ENCODE measurements around the gene SRGAP1.
"Not testable (repeated sequence)": the region's sequence is repeated elsewhere in the genome, so short reads cannot be mapped to it uniquely, and the experiment has no call there.

The SRGAP1 gene

DNA sequence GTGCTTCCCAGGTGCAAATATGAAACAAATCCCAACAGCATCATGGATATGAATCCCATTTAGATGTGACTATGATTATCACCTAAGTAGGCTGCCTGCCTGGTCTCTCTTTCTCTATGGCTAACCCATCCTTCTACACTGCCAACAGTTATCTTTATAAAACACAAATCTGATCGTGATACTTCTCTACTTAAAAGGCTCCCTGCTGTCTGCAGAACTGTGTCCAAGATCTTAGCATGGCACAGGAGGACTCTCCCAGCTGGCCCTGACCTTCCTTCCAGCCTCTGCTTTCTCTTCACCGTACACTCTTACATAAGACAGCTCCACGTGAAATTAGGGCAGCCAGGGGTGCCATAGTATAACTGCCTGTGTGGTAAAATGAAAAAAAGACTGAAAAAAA lies 3.5 kb upstream of the SRGAP1 start:
- no peak for DNase-seq

GRCh38 chr12:63841571-63841970 lies 2.9 kb upstream of the SRGAP1 start:
- DNase-seq, result no peak

DNA sequence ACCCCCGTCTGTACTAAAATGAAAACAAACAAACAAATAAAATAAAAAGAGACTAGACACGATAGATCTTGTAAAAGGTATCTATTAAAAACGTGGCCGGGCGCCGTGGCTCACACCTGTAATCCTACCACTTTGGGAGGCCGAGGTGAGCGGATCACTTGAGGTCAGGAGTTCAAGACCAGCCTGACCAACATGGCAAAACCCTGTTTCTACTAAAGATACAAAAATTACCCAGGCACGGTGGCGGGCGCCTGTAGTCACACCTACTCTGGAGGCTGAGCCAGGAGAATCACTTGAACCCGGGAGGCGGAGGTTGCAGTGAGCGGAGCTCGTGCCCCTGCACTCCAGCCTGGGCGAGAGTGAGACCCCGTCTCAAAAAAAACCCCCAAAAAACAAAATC lies 1.8 kb upstream of the SRGAP1 start:
- DNase-seq, result not testable (repeated sequence)

- DNase-seq, result no peak
Measured at GRCh38 chr12:63843254-63843720, 1.2 kb upstream of the SRGAP1 start.

DNA sequence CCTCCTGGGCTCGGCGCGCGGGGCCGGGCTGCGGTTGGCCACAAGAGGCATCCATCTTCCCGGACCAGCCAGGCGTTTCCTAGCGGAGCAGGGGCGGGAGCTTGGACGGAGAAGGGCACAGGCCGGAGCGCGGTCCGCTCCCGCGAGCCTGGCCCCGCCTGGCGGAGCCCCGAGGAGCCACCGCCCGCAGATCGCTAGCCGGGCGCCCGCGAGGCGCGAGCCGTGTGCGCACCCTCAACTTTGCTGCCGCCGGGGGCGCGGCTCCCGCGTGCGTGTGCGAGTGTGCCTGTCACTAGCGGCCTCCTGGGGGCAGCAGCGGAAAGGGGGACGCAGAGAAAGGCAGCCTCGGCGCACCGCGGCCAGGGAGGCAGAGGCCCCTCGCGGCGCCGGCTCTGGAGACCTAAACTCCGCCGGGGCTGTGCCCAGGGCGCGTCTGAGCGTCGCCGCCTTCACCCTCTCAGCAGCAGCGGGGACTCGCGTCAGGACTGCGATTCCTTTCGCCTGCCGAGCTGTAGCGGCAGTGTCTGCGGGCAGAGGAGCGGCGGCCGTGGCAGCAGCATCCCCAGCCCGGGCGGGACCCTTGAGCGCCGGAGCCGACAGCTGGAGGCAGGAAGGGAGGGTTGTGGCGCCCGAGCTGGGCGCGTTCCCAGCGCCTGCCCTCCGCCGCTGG lies 644 bp upstream of the SRGAP1 start:
- peak; percentile 89 to 94 for DNase-seq

GRCh38 chr12:63845726-63846125 lies 1.2 kb downstream of the SRGAP1 start:
- DNase-seq, result no peak

DNA sequence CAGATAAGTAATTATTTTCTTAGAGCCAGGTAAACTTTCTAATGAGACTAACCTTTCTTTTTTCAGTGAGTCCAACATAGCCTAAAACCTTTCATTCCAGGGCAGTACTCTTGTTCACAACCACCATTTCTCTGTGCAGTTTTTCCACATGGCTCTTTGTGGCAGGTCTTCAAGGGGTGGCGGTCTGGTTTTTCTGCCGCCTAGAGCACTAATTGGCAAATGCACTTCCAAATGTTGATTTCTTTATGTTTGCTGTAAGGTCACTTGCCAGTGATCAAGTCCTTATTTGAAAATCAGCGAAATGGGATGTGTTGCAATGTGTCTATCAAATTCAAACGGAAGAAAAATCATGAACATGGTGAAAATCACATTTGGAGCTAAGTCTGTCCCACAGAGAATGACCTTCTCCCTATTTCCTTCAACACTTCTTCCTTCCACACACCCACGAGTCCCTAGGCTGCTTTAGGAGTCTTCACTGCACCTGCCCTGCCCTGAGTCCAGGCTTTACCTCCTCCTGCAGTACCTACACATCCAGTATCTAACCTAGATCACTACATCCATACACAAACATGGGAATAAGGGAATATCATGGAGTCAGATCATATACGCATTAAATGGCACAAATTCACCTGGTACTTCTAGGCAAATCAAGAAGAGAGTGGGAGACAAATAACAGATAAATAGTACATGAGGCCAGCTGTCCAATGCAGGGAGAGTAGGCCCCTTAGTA lies 1.9 kb downstream of the SRGAP1 start:
- DNase-seq, result no peak

DNA sequence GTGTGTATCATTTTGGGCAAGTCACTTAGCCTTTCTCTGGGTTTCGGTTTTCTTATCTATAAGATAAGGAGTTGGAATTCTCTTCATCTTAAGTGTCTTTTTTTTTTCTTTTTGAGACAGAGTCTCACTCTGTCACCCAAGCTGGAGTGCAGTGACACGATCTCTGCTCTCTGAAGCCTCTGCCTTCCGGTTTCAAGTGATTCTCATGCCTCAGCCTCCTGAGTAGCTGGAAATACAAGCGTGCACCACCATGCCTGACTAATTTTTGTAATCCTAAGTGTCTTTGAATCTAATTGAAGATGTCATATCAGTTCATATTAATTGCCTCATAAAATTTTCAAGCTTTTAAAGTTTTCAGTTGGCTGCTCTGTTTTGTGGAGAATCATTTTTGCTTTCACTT lies 4.0 kb downstream of the SRGAP1 start:
- DNase-seq, result no peak

DNA sequence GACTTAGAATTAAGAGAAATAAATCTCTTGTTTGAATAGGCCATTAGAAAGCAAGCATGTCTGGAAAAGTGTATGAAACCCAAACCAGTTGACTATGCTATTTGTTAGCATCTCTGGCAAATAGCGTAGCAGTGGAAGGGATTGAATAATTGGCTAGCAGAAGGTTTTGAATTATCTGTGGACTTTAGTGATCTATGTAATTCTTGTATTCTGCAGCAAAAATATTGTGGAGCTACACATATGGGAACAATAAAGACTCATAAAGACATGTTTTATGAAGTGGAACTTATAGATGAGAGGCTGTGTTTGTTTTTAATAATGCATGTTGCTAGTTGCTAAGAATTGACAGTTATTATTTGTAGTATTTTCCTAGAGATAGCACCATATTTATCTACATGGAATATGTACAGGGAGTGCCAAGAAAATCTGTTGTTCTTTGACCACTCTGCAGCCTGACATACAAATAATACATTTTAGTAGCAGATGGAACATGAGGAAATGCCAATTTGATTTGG lies 4.7 kb downstream of the SRGAP1 start:
- no peak for DNase-seq

GRCh38 chr12:63849641-63850040 lies 5.1 kb downstream of the SRGAP1 start:
- no peak for DNase-seq

DNA sequence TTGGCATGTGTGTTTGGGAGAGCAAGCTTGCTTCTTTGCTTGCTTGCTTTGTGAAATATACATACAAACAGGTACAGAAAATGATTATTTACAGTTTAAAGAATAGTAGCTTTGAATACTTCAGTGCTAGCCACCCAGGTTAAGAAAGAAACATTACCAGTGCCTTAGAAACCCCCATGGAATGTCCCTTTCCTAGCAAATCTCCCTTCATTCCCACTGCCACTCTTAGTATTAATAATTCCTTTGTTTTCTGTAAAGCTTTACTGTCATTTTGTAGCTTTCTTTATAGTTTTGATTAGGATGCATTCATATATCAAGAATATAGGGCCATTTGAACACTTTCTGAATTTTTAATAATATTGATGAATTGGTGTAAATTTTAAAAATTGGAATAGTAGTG lies 9.5 kb downstream of the SRGAP1 start:
- no peak for DNase-seq

- DNase-seq, result no peak
Measured at GRCh38 chr12:63855299-63855698, 10.8 kb downstream of the SRGAP1 start.

DNA sequence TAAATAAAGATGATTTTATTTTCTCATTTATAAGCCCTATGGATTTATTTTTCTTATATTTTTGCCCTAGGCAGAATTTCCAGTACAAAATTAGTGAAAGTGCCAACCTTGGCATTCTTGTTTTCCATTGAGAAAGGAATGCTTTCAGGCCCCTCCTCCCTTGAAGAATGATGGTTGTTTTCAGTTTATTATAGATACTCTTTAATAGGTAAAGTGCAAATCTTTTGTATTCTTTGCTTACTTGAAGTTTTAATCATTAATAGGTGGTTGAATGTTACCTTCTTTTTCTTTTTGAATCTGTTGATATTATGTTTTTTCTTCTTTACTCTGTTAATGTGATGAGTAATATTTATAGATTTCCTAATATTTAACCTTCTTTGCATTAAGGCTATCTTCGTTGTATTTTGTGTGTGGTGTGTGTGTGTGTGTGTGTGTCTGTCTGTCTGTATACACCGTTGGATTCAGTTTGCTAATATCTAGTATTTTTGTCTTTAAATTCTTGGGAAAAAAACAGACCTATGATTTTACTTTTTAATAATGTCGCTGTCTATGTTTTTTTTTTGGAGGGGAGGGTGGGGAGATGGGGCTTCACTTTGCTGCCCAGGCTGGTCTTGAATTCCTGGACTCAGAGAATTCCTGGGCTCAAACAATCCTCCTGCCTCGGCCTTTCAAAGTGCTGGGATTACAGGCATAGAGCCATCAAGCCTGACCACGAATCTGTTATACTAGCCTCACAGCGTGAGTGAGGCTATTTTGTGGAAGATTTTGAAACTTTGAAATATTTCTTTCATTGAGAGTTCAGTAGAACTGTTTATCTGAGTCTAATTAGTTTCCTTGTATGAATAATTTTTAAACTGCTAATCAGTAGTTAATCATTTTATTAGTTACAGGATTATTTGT lies 13.5 kb downstream of the SRGAP1 start:
- DNase-seq, result no peak

DNA sequence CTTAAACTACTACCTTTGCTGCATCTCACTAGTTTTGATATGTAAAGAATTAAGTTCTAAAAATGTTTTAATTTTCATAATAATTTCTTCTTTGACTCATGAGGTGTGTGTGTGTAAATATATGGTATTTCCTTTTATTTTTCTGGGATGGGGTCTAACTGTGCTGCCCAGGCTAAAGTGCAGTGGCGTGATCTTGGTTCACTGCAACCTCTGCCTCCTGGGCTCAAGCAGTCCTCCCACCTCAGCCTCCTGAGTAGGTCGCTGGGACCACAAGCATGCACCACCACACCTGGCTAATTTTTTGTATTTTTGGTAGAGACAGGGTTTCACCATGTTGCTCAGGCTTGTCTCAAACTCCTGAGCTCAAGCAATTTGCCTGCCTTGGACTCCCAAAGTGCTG lies 15.4 kb downstream of the SRGAP1 start:
- not testable (repeated sequence) for DNase-seq

- no peak for DNase-seq
Measured at GRCh38 chr12:63862187-63862968, 17.9 kb downstream of the SRGAP1 start.

- DNase-seq, result no peak
Measured at GRCh38 chr12:63862969-63863230, 18.4 kb downstream of the SRGAP1 start.

DNA sequence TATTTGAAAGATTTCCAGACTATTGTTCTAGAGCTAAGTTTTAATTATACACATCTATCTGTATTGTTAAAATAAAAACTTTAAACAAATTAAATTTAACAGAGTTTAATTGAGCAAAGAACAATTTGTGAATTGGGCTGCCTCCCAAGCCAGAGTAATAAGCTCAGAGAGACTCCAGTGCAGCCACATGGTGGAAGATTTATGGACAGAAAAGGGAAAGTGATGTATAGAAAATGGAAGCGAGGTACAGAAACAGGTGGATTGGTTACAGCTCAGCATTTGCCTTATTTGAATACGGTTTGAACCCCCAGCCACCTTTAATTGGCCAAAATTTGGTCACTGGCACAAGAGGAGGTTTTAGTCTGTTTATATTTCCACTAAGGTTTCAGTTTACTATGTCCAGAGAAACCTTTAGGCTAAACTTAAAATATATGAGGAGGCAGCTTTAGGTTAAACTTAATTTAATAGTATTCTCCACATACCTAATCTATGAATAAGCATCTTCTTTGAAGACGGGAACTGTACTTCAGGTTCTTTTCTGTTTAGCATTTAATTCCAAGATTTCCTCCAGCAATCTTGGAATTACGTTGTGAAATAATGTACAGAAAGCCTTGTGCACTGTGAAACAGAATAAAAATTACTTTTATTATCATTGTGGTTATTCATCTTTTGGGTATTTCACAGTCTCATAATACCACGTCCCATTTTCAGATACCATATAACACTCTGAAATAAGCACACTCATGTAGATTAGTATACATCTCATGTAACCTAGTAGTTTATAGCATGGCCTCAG lies 19.4 kb downstream of the SRGAP1 start:
- no peak for DNase-seq

- no peak for DNase-seq
Measured at GRCh38 chr12:63864454-63864706, 19.9 kb downstream of the SRGAP1 start.

- DNase-seq, result no peak
Measured at GRCh38 chr12:63865448-63865847, 20.9 kb downstream of the SRGAP1 start.

DNA sequence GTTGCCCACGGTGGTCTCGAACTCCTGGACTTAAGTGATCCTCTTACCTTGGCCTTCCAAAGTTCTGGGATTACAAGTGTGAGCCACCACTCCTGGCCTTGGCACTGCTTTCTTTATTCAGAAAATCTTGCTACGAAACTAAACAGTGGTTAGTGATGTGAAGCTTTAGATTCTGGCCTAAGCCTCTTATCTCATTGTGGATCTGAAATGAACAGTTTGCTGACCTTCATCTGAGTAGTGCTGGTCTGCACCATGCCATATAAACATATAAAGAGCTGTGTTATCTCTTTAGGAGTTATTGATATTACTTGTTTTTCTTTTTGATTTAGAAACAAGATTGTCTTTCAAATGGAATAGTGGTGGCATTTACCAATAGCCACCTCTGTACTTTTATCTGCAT lies 22.6 kb downstream of the SRGAP1 start:
- no peak for DNase-seq

DNA sequence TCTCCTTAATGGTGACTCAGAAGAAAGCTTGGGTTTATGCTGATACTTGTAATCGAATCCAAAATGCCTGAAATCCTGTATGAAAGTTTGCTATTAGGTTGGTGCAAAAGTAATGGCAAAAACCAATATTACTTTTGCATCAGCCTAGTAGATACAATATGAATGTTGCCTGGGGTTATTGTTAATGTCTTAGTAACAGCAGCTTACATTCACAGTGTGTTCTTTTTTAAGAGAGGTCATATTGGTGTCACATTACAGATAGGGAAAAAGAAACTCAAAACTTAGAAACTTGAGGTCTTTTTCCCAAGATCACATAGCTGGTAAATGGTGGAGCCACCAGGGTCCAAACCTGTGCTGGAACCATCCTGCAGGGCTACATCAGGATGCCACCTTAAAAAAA lies 25.2 kb downstream of the SRGAP1 start:
- DNase-seq, result no peak

DNA sequence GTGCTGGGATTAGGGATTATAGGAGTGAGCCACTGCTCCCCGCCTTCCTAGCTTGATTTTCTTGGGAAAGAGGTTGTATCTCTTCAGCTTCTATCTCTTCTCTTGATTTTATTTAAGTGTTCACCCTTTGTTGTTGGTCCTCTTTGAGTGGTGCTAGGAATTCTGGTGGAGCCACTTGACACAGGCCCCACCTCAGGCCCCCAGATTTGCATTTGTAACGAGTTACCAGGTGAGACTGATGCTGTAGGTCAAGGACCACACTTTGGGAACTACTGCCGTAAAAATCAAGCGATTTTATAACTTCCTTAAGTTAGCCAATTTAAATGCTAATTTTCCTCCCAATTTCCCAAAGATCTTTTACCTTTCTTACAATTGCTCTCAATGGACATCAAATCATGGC lies 26.3 kb downstream of the SRGAP1 start:
- DNase-seq, result no peak
